PC-3 (cell line): Measurements from ENCODE around the gene PCNX2. TPM values are rescaled to one million over a fixed set of nuclear protein-coding genes. Genes with fewer than 3 reads are reported as not detected.

ENCODE experiments used
- ATAC-seq: fragments of 200-7000 bp; cut with Tn5 transposase; 2 replicates; pipeline ENCODE4 v1.9.1; 2020; ENCODE audit warnings: mild to moderate bottlenecking, moderate library complexity
- BruUV-seq: library from RNA; stranded (reverse); fragments of 400-500 nt; replicated peaks from 2 replicates; lab custom pipeline; 2021; lab: Mats Ljungman, UMichigan
- CTCF ChIA-PET: fragments of 300-600 bp; sonication (Branson Sonifier 250); formaldehyde crosslinking; loops from one replicate; lab custom pipeline; 2022; ENCODE audit warnings: antibody characterized with exemption; lab: Charles Lee
- POLR2A ChIA-PET: fragments of 300-600 bp; sonication (Branson Sonifier 250); formaldehyde crosslinking; loops from one replicate; lab custom pipeline; 2022; ENCODE audit warnings: antibody characterized with exemption; ENCODE audit not compliant: unreplicated experiment; lab: Charles Lee
- DNase-seq: peaks from one replicate; pipeline ENCODE4 v3.0.0-alpha.2; 2015
- H2AFZ ChIP-seq: fragments of 300-600 bp; sonication (generic); 2 replicates; pipeline ENCODE4 v1.6.0; 2016; ENCODE audit warnings: antibody characterized with exemption, low read length
- H3F3A ChIP-seq: fragments of 300-600 bp; sonication (generic); one replicate; pipeline ENCODE4 v1.6.0; 2017; ENCODE audit warnings: antibody characterized with exemption, low read length, control low read depth, mild to moderate bottlenecking; ENCODE audit not compliant: unreplicated experiment
- H3K27ac ChIP-seq: fragments of 300-600 bp; sonication (generic); 2 replicates; pipeline ENCODE4 v1.5.1; 2016; ENCODE audit warnings: mild to moderate bottlenecking, low read length
- H3K27me3 ChIP-seq: fragments of 300-600 bp; sonication (generic); 2 replicates; pipeline ENCODE4 v1.6.1; 2016; ENCODE audit warnings: low read length, mixed read lengths
- H3K36me3 ChIP-seq: fragments of 300-600 bp; sonication (generic); 2 replicates; pipeline ENCODE4 v1.6.1; 2016; ENCODE audit warnings: low read depth, mixed run types, low read length, mixed read lengths
- H3K4me1 ChIP-seq: fragments of 300-600 bp; sonication (generic); 2 replicates; pipeline ENCODE4 v1.5.1; 2016; ENCODE audit warnings: low read length; ENCODE audit not compliant: insufficient read depth
- H3K4me2 ChIP-seq: fragments of 300-600 bp; sonication (generic); 2 replicates; pipeline ENCODE4 v1.6.0; 2016; ENCODE audit warnings: low read length
- H3K4me3 ChIP-seq: fragments of 300-600 bp; sonication (generic); 2 replicates; pipeline ENCODE4 v1.5.1; 2016; ENCODE audit warnings: mild to moderate bottlenecking, low read length, mixed read lengths
- H3K79me2 ChIP-seq: fragments of 300-600 bp; sonication (generic); 2 replicates; pipeline ENCODE4 v1.6.1; 2017; ENCODE audit warnings: low read length, mixed read lengths
- H3K9ac ChIP-seq: fragments of 300-600 bp; sonication (generic); 2 replicates; pipeline ENCODE4 v1.6.0; 2016; ENCODE audit warnings: mild to moderate bottlenecking, low read length
- H3K9me2 ChIP-seq: fragments of 300-600 bp; sonication (generic); replicated peaks from 2 replicates; pipeline ENCODE4 v1.6.1; 2016; ENCODE audit warnings: mixed run types, low read length, mixed read lengths
- H3K9me3 ChIP-seq: fragments of 300-600 bp; sonication (generic); 2 replicates; pipeline ENCODE4 v1.6.1; 2016; ENCODE audit warnings: low read length, mixed read lengths
- H4K20me1 ChIP-seq: fragments of 300-600 bp; sonication (generic); 2 replicates; pipeline ENCODE4 v1.6.1; 2016; ENCODE audit warnings: low read length, mixed read lengths
- EZH2 ChIP-seq: fragments of 300-600 bp; sonication (generic); IDR thresholded peaks from one replicate; pipeline ENCODE4 v1.6.1; 2017; ENCODE audit warnings: antibody characterized with exemption, mild to moderate bottlenecking, low read length; ENCODE audit not compliant: unreplicated experiment
- EZH2phosphoT487 ChIP-seq: fragments of 300-600 bp; sonication (generic); IDR thresholded peaks from 2 replicates; pipeline ENCODE4 v1.6.1; 2018; ENCODE audit warnings: mild to moderate bottlenecking, antibody characterized with exemption, low read length, borderline replicate concordance
- intact Hi-C: fragments of 100-400 bp; cut with micrococcal nuclease; formaldehyde crosslinking; loops from 2 replicates; pipeline ENCODE4 v1.9.0; 2023
- total RNA-seq: library from RNA; depleted of rRNA; stranded (reverse); fragments of >200 nt; gene quantifications from 2 replicates; pipeline ENCODE4 v1.2.3, GENCODE V29; 2014
- TF ChIP-seq, protein P1 (sequence below): fragments of 300-600 bp; sonication (generic); conservative IDR thresholded peaks from 2 replicates; pipeline ENCODE4 v1.5.1; 2017; ENCODE audit warnings: antibody characterized with exemption, low read depth, mild to moderate bottlenecking, low read length

The PCNX2 gene
- total RNA-seq, 1 experiment from 2014 or later = 17.3 TPM

DNA sequence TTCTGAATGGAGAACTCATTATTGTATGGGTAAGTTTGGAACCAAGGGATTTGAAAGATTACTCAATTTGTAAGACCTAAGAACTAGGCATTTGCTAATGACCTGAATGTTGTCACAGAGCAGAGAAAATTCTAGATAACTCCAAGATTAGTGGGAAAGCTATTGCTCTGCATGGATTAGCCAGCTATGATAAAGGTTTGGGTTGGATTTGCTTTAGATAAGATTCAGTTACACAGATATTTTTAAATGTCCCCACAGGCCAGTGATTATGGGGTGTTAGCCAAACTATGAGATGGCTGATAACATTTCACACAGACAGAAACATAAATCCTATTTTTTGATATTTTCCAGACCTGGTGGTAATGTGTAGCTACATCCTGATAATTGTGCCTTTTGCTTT, 256.9 kb downstream of the PCNX2 start:
- Histone ChIP-seq H3F3A (no peaks in the 10 kb centered on the region), H3K27ac (no peak overlapping the region), H4K20me1 (no peaks in the 10 kb centered on the region), H3K36me3 (no peaks in the 10 kb centered on the region), H3K9ac (no peak overlapping the region), H3K4me3 (no peak overlapping the region), H3K27me3 (no peaks in the 10 kb centered on the region), H3K9me3 (no peaks in the 10 kb centered on the region), H2AFZ (no peak overlapping the region), H3K4me2 (no peak overlapping the region), H3K79me2 (no peaks in the 10 kb centered on the region), H3K9me2 (no peaks in the 10 kb centered on the region), H3K4me1 (no peaks in the 10 kb centered on the region)
- TF ChIP-seq EZH2phosphoT487 = no peak
- TF ChIP-seq EZH2 = no peak
- TF ChIP-seq, protein P1, sequence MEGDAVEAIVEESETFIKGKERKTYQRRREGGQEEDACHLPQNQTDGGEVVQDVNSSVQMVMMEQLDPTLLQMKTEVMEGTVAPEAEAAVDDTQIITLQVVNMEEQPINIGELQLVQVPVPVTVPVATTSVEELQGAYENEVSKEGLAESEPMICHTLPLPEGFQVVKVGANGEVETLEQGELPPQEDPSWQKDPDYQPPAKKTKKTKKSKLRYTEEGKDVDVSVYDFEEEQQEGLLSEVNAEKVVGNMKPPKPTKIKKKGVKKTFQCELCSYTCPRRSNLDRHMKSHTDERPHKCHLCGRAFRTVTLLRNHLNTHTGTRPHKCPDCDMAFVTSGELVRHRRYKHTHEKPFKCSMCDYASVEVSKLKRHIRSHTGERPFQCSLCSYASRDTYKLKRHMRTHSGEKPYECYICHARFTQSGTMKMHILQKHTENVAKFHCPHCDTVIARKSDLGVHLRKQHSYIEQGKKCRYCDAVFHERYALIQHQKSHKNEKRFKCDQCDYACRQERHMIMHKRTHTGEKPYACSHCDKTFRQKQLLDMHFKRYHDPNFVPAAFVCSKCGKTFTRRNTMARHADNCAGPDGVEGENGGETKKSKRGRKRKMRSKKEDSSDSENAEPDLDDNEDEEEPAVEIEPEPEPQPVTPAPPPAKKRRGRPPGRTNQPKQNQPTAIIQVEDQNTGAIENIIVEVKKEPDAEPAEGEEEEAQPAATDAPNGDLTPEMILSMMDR = no peak
- no peak for ATAC-seq
- DNase-seq = no peak
- ChIA-PET CTCF (no interaction called here), POLR2A (no interaction called here)
- no TSS peak for BruUV-seq
- intact Hi-C loops = no loop called here

DNA sequence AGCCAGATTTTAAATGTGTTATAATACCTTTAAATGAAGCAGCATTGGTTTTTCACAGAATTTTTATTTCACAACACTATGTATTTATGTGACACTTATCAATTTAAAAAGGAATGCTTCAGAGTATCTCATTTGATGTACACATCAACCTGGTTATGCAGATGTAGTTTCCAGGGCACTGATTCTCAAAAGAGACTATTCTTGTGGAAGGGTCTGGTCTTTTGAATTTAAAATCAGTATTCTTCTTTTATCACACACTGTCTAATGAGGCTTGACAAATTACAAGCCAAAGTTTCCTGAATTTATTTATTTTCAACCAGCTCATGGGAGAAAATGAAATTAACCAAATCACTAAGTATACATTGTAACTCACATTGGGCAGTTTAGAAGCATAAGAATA, 257.7 kb downstream of the PCNX2 start:
- Histone ChIP-seq H3K4me2 (no peak overlapping the region), H3K27me3 (no peaks in the 10 kb centered on the region), H3K9me3 (no peaks in the 10 kb centered on the region), H3K27ac (no peak overlapping the region), H3K79me2 (no peaks in the 10 kb centered on the region), H2AFZ (no peak overlapping the region), H3K9ac (no peak overlapping the region), H3K4me3 (no peak overlapping the region), H3K9me2 (no peaks in the 10 kb centered on the region), H3K4me1 (no peaks in the 10 kb centered on the region), H4K20me1 (no peaks in the 10 kb centered on the region), H3F3A (no peaks in the 10 kb centered on the region), H3K36me3 (no peaks in the 10 kb centered on the region)
- TF ChIP-seq EZH2phosphoT487 (no peak), EZH2 (no peak)
- TF ChIP-seq, protein P1 = no peak
- ChIA-PET POLR2A (no interaction called here), CTCF (no interaction called here)
- ATAC-seq (no peak), DNase-seq (no peak)
- intact Hi-C loops = no loop called here
- BruUV-seq = no TSS peak

DNA sequence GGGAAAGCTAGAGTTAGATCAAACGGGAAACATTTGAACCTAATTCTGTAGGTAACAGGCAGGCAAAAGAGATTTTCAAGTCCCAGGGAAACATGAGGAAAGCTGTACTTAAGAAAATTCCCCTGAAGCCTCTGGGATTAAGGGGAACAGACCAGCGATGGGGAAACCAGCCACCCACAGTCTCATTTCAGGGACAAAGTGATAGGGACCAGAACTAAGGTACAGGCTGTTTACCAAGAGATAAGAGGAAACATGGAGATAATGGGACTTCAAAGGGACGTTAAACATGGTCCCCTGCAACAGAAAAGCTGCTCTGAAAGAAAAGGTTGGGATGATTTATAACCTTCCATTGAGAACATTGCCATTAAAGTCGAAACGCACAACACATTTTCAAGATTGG, 260.7 kb downstream of the PCNX2 start:
- no TSS peak for BruUV-seq
- no peak overlapping the region for H3K4me3 ChIP-seq
- no peak overlapping the region for H3K9ac ChIP-seq
- H2AFZ ChIP-seq = no peak overlapping the region
- TF ChIP-seq, protein P1 = no peak
- TF ChIP-seq EZH2 (no peak), EZH2phosphoT487 (no peak)
- no peaks in the 10 kb centered on the region for H3K27me3 ChIP-seq
- no peak overlapping the region for H3K27ac ChIP-seq
- H3K9me2 ChIP-seq = no peaks in the 10 kb centered on the region
- DNase-seq = no peak
- H3K36me3 ChIP-seq = no peaks in the 10 kb centered on the region
- H3K4me1 ChIP-seq = no peaks in the 10 kb centered on the region
- ChIA-PET POLR2A (interaction anchor here (0.6 kb wide), 1 partner anchor 16 kb away, joined by 4 read pairs; no protein-coding TSS in a partner anchor), CTCF (no interaction called here)
- no peak overlapping the region for H3K4me2 ChIP-seq
- H3K79me2 ChIP-seq = no peaks in the 10 kb centered on the region
- H4K20me1 ChIP-seq = no peaks in the 10 kb centered on the region
- no peak for ATAC-seq
- intact Hi-C loops = no loop called here
- H3F3A ChIP-seq = no peaks in the 10 kb centered on the region
- no peaks in the 10 kb centered on the region for H3K9me3 ChIP-seq
